ENCODE data around the gene DAGLB.

DAGLB gene

DNA sequence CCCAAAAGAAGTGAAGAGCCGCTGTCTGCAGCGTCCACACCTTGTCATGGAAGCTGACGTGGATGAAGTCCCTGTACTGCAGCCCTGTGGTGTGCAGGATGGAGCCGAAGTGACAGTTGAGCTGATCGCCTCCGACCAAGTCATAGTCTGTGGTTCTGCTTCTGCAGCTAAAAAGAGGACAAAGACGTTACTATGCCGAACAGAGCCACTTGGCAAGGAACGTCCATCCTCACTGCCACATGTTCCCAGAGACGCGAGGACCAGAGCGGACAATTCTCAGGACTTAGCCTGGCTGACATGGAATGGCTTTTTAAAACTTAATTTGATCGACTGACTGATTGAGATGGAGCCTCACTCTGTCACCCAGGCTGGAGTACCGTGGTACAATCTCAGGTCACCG, 21.8 kb downstream of the DAGLB start:
- POLR2A ChIA-PET = no interaction called here
- H3K4me3 ChIP-seq (ENCODE audit: low read depth, low read length) = no peak overlapping the region
- CTCF ChIA-PET = interaction anchor here (2.5 kb wide), 1 partner anchor 11 kb away, joined by 11 read pairs; no protein-coding TSS in a partner anchor

DNA sequence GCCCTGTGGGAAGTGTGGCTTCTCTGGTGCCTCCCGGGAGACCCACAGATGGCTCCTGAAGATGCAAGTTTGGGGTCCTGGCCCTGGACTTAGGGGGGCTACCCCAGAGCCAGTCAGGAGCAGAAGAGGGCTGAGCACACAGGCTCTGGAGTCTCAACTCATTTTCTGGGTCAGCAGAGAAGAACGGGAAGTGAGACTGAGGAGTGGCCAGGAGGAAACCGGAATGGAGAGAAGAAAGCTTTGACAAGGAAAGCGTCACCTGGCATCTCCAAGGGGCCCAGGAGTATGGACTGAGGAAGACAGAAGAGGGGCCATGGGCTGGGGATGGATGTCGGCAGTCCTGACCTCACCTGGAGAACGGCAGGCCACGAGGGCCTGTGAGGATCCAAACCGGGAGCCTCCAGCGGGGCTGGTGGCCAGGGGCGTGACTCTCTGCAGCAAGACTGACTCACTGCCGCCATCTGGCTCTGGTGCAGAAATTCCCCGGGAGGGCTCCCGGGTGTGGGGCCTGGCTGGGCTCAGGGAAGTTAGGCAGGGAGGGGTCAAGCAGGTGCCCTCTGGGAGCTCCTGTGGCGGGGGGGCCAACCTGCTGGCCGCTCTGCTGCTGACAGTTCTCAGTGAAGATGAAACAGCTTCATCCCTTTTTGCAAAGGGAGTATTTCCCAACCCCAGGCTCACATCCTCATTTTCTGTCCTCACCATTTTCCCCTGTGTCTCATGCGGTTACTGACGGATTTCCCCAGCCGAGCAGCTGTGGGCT, 23.6 kb downstream of the DAGLB start:
- TF ChIP-seq, protein P1, sequence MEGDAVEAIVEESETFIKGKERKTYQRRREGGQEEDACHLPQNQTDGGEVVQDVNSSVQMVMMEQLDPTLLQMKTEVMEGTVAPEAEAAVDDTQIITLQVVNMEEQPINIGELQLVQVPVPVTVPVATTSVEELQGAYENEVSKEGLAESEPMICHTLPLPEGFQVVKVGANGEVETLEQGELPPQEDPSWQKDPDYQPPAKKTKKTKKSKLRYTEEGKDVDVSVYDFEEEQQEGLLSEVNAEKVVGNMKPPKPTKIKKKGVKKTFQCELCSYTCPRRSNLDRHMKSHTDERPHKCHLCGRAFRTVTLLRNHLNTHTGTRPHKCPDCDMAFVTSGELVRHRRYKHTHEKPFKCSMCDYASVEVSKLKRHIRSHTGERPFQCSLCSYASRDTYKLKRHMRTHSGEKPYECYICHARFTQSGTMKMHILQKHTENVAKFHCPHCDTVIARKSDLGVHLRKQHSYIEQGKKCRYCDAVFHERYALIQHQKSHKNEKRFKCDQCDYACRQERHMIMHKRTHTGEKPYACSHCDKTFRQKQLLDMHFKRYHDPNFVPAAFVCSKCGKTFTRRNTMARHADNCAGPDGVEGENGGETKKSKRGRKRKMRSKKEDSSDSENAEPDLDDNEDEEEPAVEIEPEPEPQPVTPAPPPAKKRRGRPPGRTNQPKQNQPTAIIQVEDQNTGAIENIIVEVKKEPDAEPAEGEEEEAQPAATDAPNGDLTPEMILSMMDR (IDR thresholded peaks at IDR 0.05; ENCODE audit: insufficient read depth, low read length, missing control alignments) = no peak
- H3K4me3 ChIP-seq (ENCODE audit: low read depth, low read length) = no peak overlapping the region
- CTCF ChIA-PET = interaction anchor here (0.9 to 2.5 kb wide), 4 partner anchors 11 to 427 kb away, joined by 3 to 11 read pairs (median 5); no protein-coding TSS in a partner anchor
- POLR2A ChIA-PET = no interaction called here
- no peak for DNase-seq (ENCODE audit: low read depth, low spot score)

More for the DNA sequence above, 21.8 kb downstream of the DAGLB start:
- no peak for DNase-seq (ENCODE audit: low read depth, low spot score)
- TF ChIP-seq, protein P1 (IDR thresholded peaks at IDR 0.05; ENCODE audit: insufficient read depth, low read length, missing control alignments) = no peak

DNA sequence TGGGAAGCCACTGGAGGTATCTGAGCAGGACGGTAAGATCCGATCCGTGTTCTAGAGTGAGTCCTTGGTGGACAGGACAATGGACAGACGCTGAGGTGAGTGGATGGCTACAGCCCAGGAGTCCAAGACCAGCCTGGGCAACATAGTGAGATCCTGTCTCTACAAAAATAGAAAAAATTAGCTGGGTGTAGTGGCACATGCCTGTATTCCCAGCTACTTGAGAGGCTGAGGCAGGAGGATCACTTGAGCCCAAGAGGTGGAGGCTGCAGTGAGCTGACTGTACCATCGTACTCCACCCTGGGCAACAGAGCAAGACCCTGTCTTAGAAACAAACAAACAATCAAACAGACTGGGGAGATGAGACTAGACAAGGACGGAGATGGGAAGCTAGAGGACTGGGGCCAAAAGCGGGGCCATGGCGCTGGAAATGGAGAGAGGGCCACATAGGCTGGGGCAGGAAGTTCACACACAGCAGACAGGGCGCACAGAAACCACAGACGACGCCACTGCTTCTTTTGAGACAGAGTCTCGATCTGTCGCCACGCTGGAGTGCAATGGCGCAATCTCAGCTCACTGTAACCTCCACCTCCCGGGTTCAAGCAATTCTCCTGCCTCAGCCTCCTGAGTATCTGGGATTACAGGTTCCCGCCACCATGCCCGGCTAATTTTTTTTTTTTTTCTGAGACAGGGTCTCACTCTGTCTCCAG, 24.7 kb downstream of the DAGLB start:
- H3K4me3 ChIP-seq (ENCODE audit: low read depth, low read length) = no peak overlapping the region
- ChIA-PET POLR2A (no interaction called here), CTCF (interaction anchor here (1.0 to 2.5 kb wide), 2 partner anchors 14 kb away, joined by 4 to 11 read pairs; no protein-coding TSS in a partner anchor)
- TF ChIP-seq, protein P1 (IDR thresholded peaks at IDR 0.05; ENCODE audit: insufficient read depth, low read length, missing control alignments) = no peak
- no peak for DNase-seq (ENCODE audit: low read depth, low spot score)

DNA sequence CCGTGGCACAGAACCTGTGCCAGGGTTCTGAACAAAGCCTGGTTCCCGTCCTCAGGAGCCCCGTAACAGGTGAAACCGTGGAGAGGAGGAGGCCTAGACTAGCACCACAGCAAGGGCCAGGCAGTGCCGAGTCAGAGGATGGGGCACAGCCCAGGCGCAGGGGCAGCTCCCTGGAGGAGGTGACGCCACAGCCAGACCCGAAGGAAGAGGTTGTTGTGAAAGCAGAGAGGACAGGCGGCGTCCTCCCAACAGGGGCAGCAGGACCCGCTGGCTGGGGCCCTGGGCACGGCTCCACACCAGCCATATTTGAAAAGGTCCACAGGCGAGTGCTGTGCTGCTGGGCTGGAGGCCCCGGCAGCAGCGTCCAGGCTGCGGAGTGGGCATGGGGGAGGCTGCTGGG, 25.7 kb downstream of the DAGLB start:
- ChIA-PET POLR2A (no interaction called here), CTCF (interaction anchor here (1.0 kb wide), 1 partner anchor 15 kb away, joined by 4 read pairs; no protein-coding TSS in a partner anchor)
- no peak overlapping the region for H3K4me3 ChIP-seq (ENCODE audit: low read depth, low read length)
- DNase-seq (ENCODE audit: low read depth, low spot score) = no peak
- TF ChIP-seq, protein P1 (IDR thresholded peaks at IDR 0.05; ENCODE audit: insufficient read depth, low read length, missing control alignments) = no peak

DNA sequence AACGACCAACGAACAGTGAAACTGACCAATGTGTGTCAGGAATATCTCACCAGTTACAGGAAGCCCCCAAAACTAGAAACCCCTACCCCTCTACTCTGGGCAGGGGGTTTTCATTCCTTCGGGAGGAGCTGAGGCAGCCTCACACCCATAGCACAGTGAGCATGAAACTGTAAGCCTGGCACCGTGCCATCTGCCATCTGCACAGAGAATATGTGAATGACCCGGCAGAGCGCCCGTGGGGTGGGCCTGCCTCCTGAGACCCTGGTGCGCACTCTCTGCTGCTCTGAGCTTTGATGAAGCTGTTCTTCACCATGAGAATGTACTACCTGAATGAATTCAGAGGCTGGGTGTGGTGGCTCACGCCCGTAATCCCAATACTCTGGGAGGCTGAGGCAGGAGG, 27.1 kb downstream of the DAGLB start:
- POLR2A ChIA-PET = no interaction called here
- no peak overlapping the region for H3K4me3 ChIP-seq (ENCODE audit: low read depth, low read length)
- CTCF ChIA-PET = interaction anchor here (1.5 kb wide), 1 partner anchor 13 kb away, joined by 3 read pairs; no protein-coding TSS in a partner anchor
- TF ChIP-seq, protein P1 (IDR thresholded peaks at IDR 0.05; ENCODE audit: insufficient read depth, low read length, missing control alignments) = no peak
- DNase-seq (ENCODE audit: low read depth, low spot score) = no peak

DNA sequence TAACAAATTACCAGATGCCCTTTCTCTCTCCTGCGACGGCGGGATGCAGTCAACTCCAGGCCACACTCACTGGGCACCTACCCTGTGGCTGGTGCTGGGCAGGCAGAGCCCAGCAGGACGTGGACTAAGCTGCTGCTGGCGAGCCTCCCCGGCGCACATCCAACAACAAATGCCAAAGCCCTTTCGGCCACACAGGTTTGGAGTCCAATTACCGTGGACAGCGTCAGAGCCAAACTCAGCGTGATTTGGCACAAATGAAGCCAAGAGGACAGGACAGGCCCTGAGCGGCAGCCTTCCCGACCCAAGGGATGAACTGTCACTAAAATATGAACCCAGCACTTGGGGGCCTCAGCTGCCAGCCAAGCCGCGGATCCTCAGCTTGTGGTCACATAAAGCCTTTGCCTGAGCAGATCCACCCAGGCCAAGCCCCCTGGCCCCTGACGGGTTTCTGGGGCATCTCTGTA, 28.4 kb downstream of the DAGLB start:
- DNase-seq (ENCODE audit: low read depth, low spot score) = no peak
- POLR2A ChIA-PET = no interaction called here

More for the DNA sequence above, 28.4 kb downstream of the DAGLB start:
- CTCF ChIA-PET = interaction anchor here (0.8 to 1.5 kb wide), 3 partner anchors 11 to 17 kb away, joined by 3 to 5 read pairs (median 3); no protein-coding TSS in a partner anchor
- TF ChIP-seq, protein P1 (IDR thresholded peaks at IDR 0.05; ENCODE audit: insufficient read depth, low read length, missing control alignments) = no peak
- H3K4me3 ChIP-seq (ENCODE audit: low read depth, low read length) = no peak overlapping the region

Measured in AG04449 (cell line).